Hepatocyte (in vitro differentiated cells): ENCODE measurements around the gene PRRG1.

Experiments used
- CTCF ChIP-seq: fragments of 200-600 bp; sonication (generic); IDR thresholded peaks from 2 replicates; pipeline ENCODE4 v1.5.1; 2016; ENCODE audit warnings: antibody characterized with exemption, mild to moderate bottlenecking; ENCODE audit not compliant: poor library complexity
- EZH2 ChIP-seq: fragments of 200-600 bp; sonication (generic); IDR thresholded peaks from 2 replicates; pipeline ENCODE4 v1.6.1; 2016; ENCODE audit warnings: antibody characterized with exemption, mild to moderate bottlenecking, borderline replicate concordance
- EZH2phosphoT487 ChIP-seq: fragments of 200-600 bp; sonication (generic); IDR thresholded peaks from one replicate; pipeline ENCODE4 v1.6.1; 2018; ENCODE audit warnings: antibody characterized with exemption, mild to moderate bottlenecking, low read depth, moderate library complexity; ENCODE audit not compliant: unreplicated experiment, severe bottlenecking

- TF ChIP-seq EZH2: no peak
- no peak for TF ChIP-seq CTCF
- TF ChIP-seq EZH2phosphoT487: no peak
These were observed 121.5 kb downstream of the PRRG1 start for GRCh38 chrX:37470711-37471110.
